CD4-positive, alpha-beta T cell (primary cell): ENCODE results near the gene FTCDNL1. TPM values are rescaled to one million over a fixed set of nuclear protein-coding genes. Genes with fewer than 3 reads are reported as not detected.

Experiments
- ATAC-seq: fragments of 200-7000 bp; cut with Tn5 transposase; one replicate; pipeline ENCODE4 v1.10.0; 2022; ENCODE audit warnings: mild to moderate bottlenecking; ENCODE audit not compliant: poor library complexity
- CTCF ChIA-PET: fragments of 350-600 bp; sonication (Branson Sonifier 250); formaldehyde crosslinking; loops from one replicate; lab custom pipeline; 2021; ENCODE audit warnings: antibody characterized with exemption, inconsistent platforms; lab: Charles Lee
- POLR2A ChIA-PET: fragments of 350-600 bp; sonication (Branson Sonifier 250); formaldehyde crosslinking; loops from one replicate; lab custom pipeline; 2021; ENCODE audit warnings: antibody characterized with exemption, inconsistent platforms; lab: Charles Lee
- DNase-seq, 14 experiments: peaks; one replicate each; pipeline ENCODE4 v3.0.0-alpha.2; 2013 to 2020; ENCODE audit warnings: mixed read lengths in 2 of 14
- H3K27ac ChIP-seq, 2 donors: one replicate each; pipeline versions ENCODE4 v1.5.1 to v1.7.0; 2013; ENCODE audit warnings: low read length in 2 of 2, low read depth in 1 of 2, mild to moderate bottlenecking in 1 of 2
- H3K27me3 ChIP-seq, 2 experiments: 1 replicate in 1 of 2; 2 replicates in 1 of 2; pipeline versions ENCODE4 v1.6.1 to v1.7.0; 2013; ENCODE audit warnings: low read length in 2 of 2, control low read depth in 1 of 2, mild to moderate bottlenecking in 1 of 2, moderate library complexity in 1 of 2; ENCODE audit not compliant: insufficient read depth in 2 of 2, control insufficient read depth in 1 of 2
- H3K36me3 ChIP-seq: one replicate; pipeline ENCODE4 v1.6.1; 2013; ENCODE audit warnings: low read length, control low read depth; ENCODE audit not compliant: insufficient read depth
- H3K4me1 ChIP-seq: one replicate; pipeline ENCODE4 v1.6.1; 2013; ENCODE audit warnings: low read length, control low read depth; ENCODE audit not compliant: insufficient read depth
- H3K4me3 ChIP-seq: one replicate; pipeline ENCODE4 v1.5.1; 2013; ENCODE audit warnings: mild to moderate bottlenecking, low read length, moderate library complexity
- H3K9me3 ChIP-seq, 2 experiments: 1 replicate in 1 of 2; 2 replicates in 1 of 2; pipeline versions ENCODE4 v1.6.1 to v1.7.0; 2013; ENCODE audit warnings: low read length in 2 of 2, mild to moderate bottlenecking in 2 of 2, control low read depth in 1 of 2, moderate library complexity in 1 of 2; ENCODE audit not compliant: control insufficient read depth in 1 of 2, insufficient read depth in 1 of 2
- H3K27ac Mint-ChIP-seq: one replicate; pipeline ENCODE4 v1.8.0; 2020; ENCODE audit warnings: mixed read lengths
- H3K27me3 Mint-ChIP-seq: one replicate; pipeline ENCODE4 v1.8.0; 2021; ENCODE audit warnings: mixed read lengths
- H3K36me3 Mint-ChIP-seq: one replicate; pipeline ENCODE4 v1.8.0; 2021; ENCODE audit warnings: low read depth, mixed read lengths
- H3K4me1 Mint-ChIP-seq: one replicate; pipeline ENCODE4 v1.8.0; 2021; ENCODE audit warnings: low read depth, mixed read lengths
- H3K4me3 Mint-ChIP-seq: one replicate; pipeline ENCODE4 v1.8.0; 2020; ENCODE audit warnings: mild to moderate bottlenecking, mixed read lengths
- H3K9me3 Mint-ChIP-seq: one replicate; pipeline ENCODE4 v1.8.0; 2020; ENCODE audit warnings: mixed read lengths
- CTCF ChIP-seq: fragments of 200-600 bp; IDR thresholded peaks from one replicate; pipeline ENCODE4 v1.8.0; 2022; ENCODE audit warnings: antibody characterized with exemption, mild to moderate bottlenecking
- intact Hi-C, 2 experiments: fragments of 100-400 bp; cut with DNase I in 1 of 2; cut with micrococcal nuclease in 1 of 2; formaldehyde crosslinking; loops; one replicate each; pipeline versions ENCODE4 v1.15.1 to v1.9.0; 2023 to 2025; cut with DNase I, micrococcal nuclease
- total RNA-seq, 174 experiments: library from RNA in 2 of 174; stranded (reverse) in 2 of 174; gene quantifications; one replicate each; pipeline ENCODE4 v1.2.3 and lab custom pipeline; 2021 to 2026

The FTCDNL1 gene
- total RNA-seq, 2 experiments from 2014 or later: 0.78 to 1.3 TPM

- H3K9me3 Mint-ChIP-seq: no peaks in the 10 kb centered on the region
- DNase-seq: no peak
- H3K4me3 ChIP-seq: no peak overlapping the region
- H3K27ac ChIP-seq: no peak overlapping the region
- H3K4me1 ChIP-seq: no peaks in the 10 kb centered on the region
- H3K36me3 ChIP-seq: no peaks in the 10 kb centered on the region
- H3K4me3 Mint-ChIP-seq: no peak overlapping the region
- no peak for ATAC-seq
- peaks cover 67% of the 10 kb centered on the region for H3K27me3 Mint-ChIP-seq
- peaks cover 5 to 13% of the 10 kb centered on the region in 2 experiments for H3K27me3 ChIP-seq
- CTCF ChIA-PET: no interaction called here
- intact Hi-C loops: no loop called here
- H3K27ac Mint-ChIP-seq: no peak overlapping the region
- TF ChIP-seq CTCF: no peak
- POLR2A ChIA-PET: no interaction called here
- H3K4me1 Mint-ChIP-seq: no peaks in the 10 kb centered on the region
- no peaks in the 10 kb centered on the region for H3K9me3 ChIP-seq
- no peaks in the 10 kb centered on the region for H3K36me3 Mint-ChIP-seq
Measured at GRCh38 chr2:199727801-199728200, 123.2 kb downstream of the FTCDNL1 start.

- CTCF ChIA-PET: no interaction called here
- H3K27me3 ChIP-seq: peaks cover 5 to 13% of the 10 kb centered on the region in 2 experiments
- no peak for ATAC-seq
- H3K27ac ChIP-seq: no peak overlapping the region
- no peaks in the 10 kb centered on the region for H3K9me3 ChIP-seq
- no peak for DNase-seq
- H3K27ac Mint-ChIP-seq: no peak overlapping the region
- H3K36me3 ChIP-seq: no peaks in the 10 kb centered on the region
- H3K4me1 ChIP-seq: no peaks in the 10 kb centered on the region
- peaks cover 71% of the 10 kb centered on the region for H3K27me3 Mint-ChIP-seq
- H3K36me3 Mint-ChIP-seq: no peaks in the 10 kb centered on the region
- H3K4me3 ChIP-seq: no peak overlapping the region
- no peaks in the 10 kb centered on the region for H3K4me1 Mint-ChIP-seq
- no peaks in the 10 kb centered on the region for H3K9me3 Mint-ChIP-seq
- POLR2A ChIA-PET: no interaction called here
- TF ChIP-seq CTCF: no peak
- no peak overlapping the region for H3K4me3 Mint-ChIP-seq
- intact Hi-C loops: no loop called here
Measured at GRCh38 chr2:199727306-199727705, 123.7 kb downstream of the FTCDNL1 start.

- Mint-ChIP-seq H3K36me3 (no peaks in the 10 kb centered on the region), H3K4me3 (no peak overlapping the region), H3K4me1 (no peaks in the 10 kb centered on the region), H3K27me3 (peaks cover 19% of the 10 kb centered on the region), H3K27ac (no peak overlapping the region), H3K9me3 (no peaks in the 10 kb centered on the region)
- ChIA-PET CTCF (no interaction called here), POLR2A (no interaction called here)
- H3K9me3 ChIP-seq: no peaks in the 10 kb centered on the region
- H3K4me3 ChIP-seq: no peak overlapping the region
- no peaks in the 10 kb centered on the region for H3K36me3 ChIP-seq
- no peaks in the 10 kb centered on the region for H3K27me3 ChIP-seq
- ATAC-seq: no peak
- no peak for TF ChIP-seq CTCF
- intact Hi-C loops: no loop called here
- H3K27ac ChIP-seq: no peak overlapping the region
- no peaks in the 10 kb centered on the region for H3K4me1 ChIP-seq
- DNase-seq: no peak
Measured at GRCh38 chr2:199718074-199718473, 132.9 kb downstream of the FTCDNL1 start.
